ENCODE measurements around the gene RIMBP2.
A peak's percentile ranks its signal among the peaks of the same experiment; 100 is the strongest.

Gene RIMBP2

GRCh38 chr12:130621696-130622298, 94.3 kb downstream of the RIMBP2 start:
- no peak for DNase-seq

- no peak for DNase-seq
These were observed 95.3 kb downstream of the RIMBP2 start for GRCh38 chr12:130620756-130621155.

- no peak for DNase-seq
These were observed 95.8 kb downstream of the RIMBP2 start for GRCh38 chr12:130620281-130620680.

- DNase-seq = peak; percentile 18
These were observed 96.6 kb downstream of the RIMBP2 start for GRCh38 chr12:130619385-130620001.

GRCh38 chr12:130617219-130617618, 98.9 kb downstream of the RIMBP2 start:
- DNase-seq = peak; percentile 41

GRCh38 chr12:130615861-130616345, 100.2 kb downstream of the RIMBP2 start:
- no peak for DNase-seq

- DNase-seq = no peak
These were observed 101.6 kb downstream of the RIMBP2 start for GRCh38 chr12:130614530-130614905.

GRCh38 chr12:130613831-130614529, 102.1 kb downstream of the RIMBP2 start:
- DNase-seq = no peak

- DNase-seq = no peak
These were observed 103.0 kb downstream of the RIMBP2 start for GRCh38 chr12:130613131-130613530.

- no peak for DNase-seq
These were observed 104.8 kb downstream of the RIMBP2 start for GRCh38 chr12:130611026-130611905.

- no peak for DNase-seq
These were observed 106.1 kb downstream of the RIMBP2 start for GRCh38 chr12:130609966-130610365.

- DNase-seq = no peak
These were observed 107.3 kb downstream of the RIMBP2 start for GRCh38 chr12:130608831-130609230.

- DNase-seq = no peak
These were observed 108.0 kb downstream of the RIMBP2 start for GRCh38 chr12:130608132-130608531.

GRCh38 chr12:130606231-130606630, 109.9 kb downstream of the RIMBP2 start:
- no peak for DNase-seq

GRCh38 chr12:130603396-130603965, 112.6 kb downstream of the RIMBP2 start:
- DNase-seq = peak; percentile 59

GRCh38 chr12:130602251-130602650, 113.8 kb downstream of the RIMBP2 start:
- DNase-seq = no peak

- DNase-seq = no peak
These were observed 114.8 kb downstream of the RIMBP2 start for GRCh38 chr12:130601327-130601726.

GRCh38 chr12:130596241-130596640, 119.9 kb downstream of the RIMBP2 start:
- DNase-seq = no peak

- DNase-seq = no peak
These were observed 120.5 kb downstream of the RIMBP2 start for GRCh38 chr12:130595566-130595965.

GRCh38 chr12:130593056-130593455, 123.0 kb downstream of the RIMBP2 start:
- DNase-seq = no peak

- DNase-seq = no peak
These were observed 123.5 kb downstream of the RIMBP2 start for GRCh38 chr12:130592641-130593040.

GRCh38 chr12:130591736-130592135, 124.4 kb downstream of the RIMBP2 start:
- no peak for DNase-seq

- DNase-seq = no peak
These were observed 125.4 kb downstream of the RIMBP2 start for GRCh38 chr12:130590685-130591084.

Measured in DMS53 (cell line).